Stomach (tissue), 4 donors: ENCODE results near the gene MKLN1.

Experiments used
- CTCF ChIP-seq, 7 experiments: fragments of 450-650 bp in 4 of 7; fragments of 200-600 bp in 3 of 7; sonication (generic) in 3 of 7; IDR thresholded peaks; one replicate each; pipeline ENCODE4 v1.5.1; 2016 to 2019; ENCODE audit warnings: antibody characterized with exemption in 7 of 7, control low read depth in 2 of 7, mild to moderate bottlenecking in 1 of 7
- POLR2AphosphoS5 ChIP-seq, 3 donors: sonication (generic); formaldehyde crosslinking; IDR thresholded peaks; one replicate each; pipeline ENCODE4 v1.6.1; 2016; ENCODE audit warnings: antibody characterized with exemption in 3 of 3

GRCh38 chr7:131300572-131301466 lies 26.9 kb upstream of the MKLN1 start:
- TF ChIP-seq CTCF (IDR thresholded peaks at IDR 0.05) (no peak), POLR2AphosphoS5 (IDR thresholded peaks at IDR 0.05) (no peak)
